ENCODE data around the gene SYDE2.
"Not testable (repeated sequence)": the region's sequence is repeated elsewhere in the genome, so short reads cannot be mapped to it uniquely, and the experiment has no call there.

- not testable (repeated sequence) for TF ChIP-seq CTCF (IDR thresholded peaks at IDR 0.05); EP300 (IDR thresholded peaks at IDR 0.05); POLR2A (IDR thresholded peaks at IDR 0.05; ENCODE audit: low read depth)
Measured at GRCh38 chr1:85192129-85192528, 8.7 kb downstream of the SYDE2 start.
